ENCODE data around the gene CDH10. TPM values are rescaled to one million over a fixed set of nuclear protein-coding genes. Genes with fewer than 3 reads are reported as not detected.

The CDH10 gene
- total RNA-seq, 1 experiment from 2014 or later = not detected

GRCh38 chr5:24487368-24488229 is 157.2 kb downstream of the CDH10 start:
- DNase-seq = no peak
- H3K4me3 ChIP-seq = no peak overlapping the region
- H3K9me3 ChIP-seq (replicated peaks) = no peaks in the 10 kb centered on the region
- no peaks in the 10 kb centered on the region for H3K36me3 ChIP-seq
- H3K27ac ChIP-seq = no peak overlapping the region
- H3K4me1 ChIP-seq = no peaks in the 10 kb centered on the region
- H3K27me3 ChIP-seq = no peaks in the 10 kb centered on the region

- Histone ChIP-seq H3K27me3 (no peaks in the 10 kb centered on the region), H3K27ac (no peak overlapping the region), H3K36me3 (no peaks in the 10 kb centered on the region), H3K4me1 (no peaks in the 10 kb centered on the region), H3K9me3 (replicated peaks) (no peaks in the 10 kb centered on the region), H3K4me3 (no peak overlapping the region)
- DNase-seq = no peak
Observed at GRCh38 chr5:24480952-24481351, 163.8 kb downstream of the CDH10 start.

- H3K9me3 ChIP-seq (replicated peaks) = no peaks in the 10 kb centered on the region
- no peak for DNase-seq
- no peaks in the 10 kb centered on the region for H3K4me1 ChIP-seq
- no peaks in the 10 kb centered on the region for H3K27me3 ChIP-seq
- no peak overlapping the region for H3K4me3 ChIP-seq
- no peak overlapping the region for H3K27ac ChIP-seq
- no peaks in the 10 kb centered on the region for H3K36me3 ChIP-seq
Observed at GRCh38 chr5:24477958-24478357, 166.8 kb downstream of the CDH10 start.

- H3K27ac ChIP-seq = no peak overlapping the region
- H3K4me3 ChIP-seq = no peak overlapping the region
- no peaks in the 10 kb centered on the region for H3K36me3 ChIP-seq
- no peaks in the 10 kb centered on the region for H3K9me3 ChIP-seq (replicated peaks)
- DNase-seq = no peak
- H3K27me3 ChIP-seq = no peaks in the 10 kb centered on the region
- no peaks in the 10 kb centered on the region for H3K4me1 ChIP-seq
Observed at GRCh38 chr5:24475101-24475500, 169.7 kb downstream of the CDH10 start.

- H3K36me3 ChIP-seq = no peaks in the 10 kb centered on the region
- H3K9me3 ChIP-seq (replicated peaks) = no peaks in the 10 kb centered on the region
- H3K4me3 ChIP-seq = no peak overlapping the region
- H3K27me3 ChIP-seq = no peaks in the 10 kb centered on the region
- DNase-seq = no peak
- no peaks in the 10 kb centered on the region for H3K4me1 ChIP-seq
- H3K27ac ChIP-seq = no peak overlapping the region
Observed at GRCh38 chr5:24474685-24475084, 170.1 kb downstream of the CDH10 start.

- H3K4me3 ChIP-seq = no peak overlapping the region
- no peaks in the 10 kb centered on the region for H3K36me3 ChIP-seq
- H3K27me3 ChIP-seq = no peaks in the 10 kb centered on the region
- no peak for DNase-seq
- H3K4me1 ChIP-seq = no peaks in the 10 kb centered on the region
- H3K27ac ChIP-seq = no peak overlapping the region
- H3K9me3 ChIP-seq (replicated peaks) = no peaks in the 10 kb centered on the region
Observed at GRCh38 chr5:24472518-24472917, 172.3 kb downstream of the CDH10 start.

- DNase-seq = no peak
- no peaks in the 10 kb centered on the region for H3K27me3 ChIP-seq
- H3K9me3 ChIP-seq (replicated peaks) = no peaks in the 10 kb centered on the region
- H3K4me3 ChIP-seq = no peak overlapping the region
- no peak overlapping the region for H3K27ac ChIP-seq
- no peaks in the 10 kb centered on the region for H3K4me1 ChIP-seq
- H3K36me3 ChIP-seq = no peaks in the 10 kb centered on the region
Observed at GRCh38 chr5:24444414-24444813, 200.4 kb downstream of the CDH10 start.

- Histone ChIP-seq H3K27me3 (no peaks in the 10 kb centered on the region), H3K27ac (no peak overlapping the region), H3K4me1 (no peaks in the 10 kb centered on the region), H3K4me3 (no peak overlapping the region), H3K9me3 (replicated peaks) (no peaks in the 10 kb centered on the region), H3K36me3 (no peaks in the 10 kb centered on the region)
- DNase-seq = no peak
Observed at GRCh38 chr5:24439465-24439864, 205.3 kb downstream of the CDH10 start.
